ENCODE data around the gene EIF2AK2.

DNA sequence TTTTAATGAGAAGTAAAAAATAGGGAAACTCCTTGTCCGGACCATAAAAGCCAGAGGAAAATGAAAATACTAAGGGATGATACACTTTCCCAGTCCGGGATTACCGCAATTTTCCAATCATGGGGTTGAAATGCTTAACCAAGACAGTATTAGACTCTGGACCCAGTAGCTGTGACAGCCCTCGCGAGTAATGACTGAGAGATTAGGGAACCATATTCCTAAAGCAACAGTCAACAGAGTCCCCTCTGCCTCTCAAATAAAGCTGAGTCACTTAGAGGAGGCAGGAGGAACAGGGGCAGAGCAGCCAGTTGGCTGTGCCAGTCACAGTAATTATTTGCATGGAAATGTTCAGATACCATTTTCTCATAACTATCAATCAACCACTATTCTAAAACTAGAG, 37.6 kb downstream of the EIF2AK2 start:
- TF ChIP-seq POLR2AphosphoS5 (IDR thresholded peaks at IDR 0.05; ENCODE audit: borderline replicate concordance, low read depth, low read length) (no peak), EZH2 (IDR thresholded peaks at IDR 0.05) (no peak), FOXP2 (optimal IDR thresholded peaks at IDR 0.05; ENCODE audit: control extremely low read depth, extremely low read length, insufficient read depth) (no peak)
